Activated T-cell treated with anti-CD3 and anti-CD28 coated beads, Interleukin-2, amount 50 U/mL, for 72 hours (primary cell): Measurements from ENCODE around the gene OMD. TPM values are rescaled to one million over a fixed set of nuclear protein-coding genes. Genes with fewer than 3 reads are reported as not detected.
"Not testable (repeated sequence)": the region's sequence is repeated elsewhere in the genome, so short reads cannot be mapped to it uniquely, and the experiment has no call there.

Source experiments
- ATAC-seq, 2 donors: fragments of 150-1000 bp; cut with Tn5 transposase; replicated peaks in 1 of 2; 2 replicates each; pipeline ENCODE4 v1.10.0; 2021; ENCODE audit warnings: moderate library complexity in 2 of 2, mild to moderate bottlenecking in 1 of 2
- DNase-seq, 2 donors: peaks; one replicate each; pipeline ENCODE4 v3.0.0; 2021 to 2022; ENCODE audit warnings: mixed read lengths in 1 of 2
- H3K27ac Mint-ChIP-seq: one replicate; pipeline ENCODE4 v1.8.0; 2022; ENCODE audit warnings: mild to moderate bottlenecking, moderate library complexity, mixed read lengths
- H3K27me3 Mint-ChIP-seq: one replicate; pipeline ENCODE4 v1.8.0; 2022; ENCODE audit warnings: low read depth, mixed read lengths
- H3K36me3 Mint-ChIP-seq, 2 donors: one replicate each; pipeline ENCODE4 v1.8.0; 2022; ENCODE audit warnings: mixed read lengths in 2 of 2, mild to moderate bottlenecking in 1 of 2; ENCODE audit not compliant: insufficient read depth in 2 of 2
- H3K4me1 Mint-ChIP-seq: one replicate; pipeline ENCODE4 v1.8.0; 2022; ENCODE audit warnings: low read depth, mixed read lengths
- H3K4me3 Mint-ChIP-seq, 2 donors: one replicate each; pipeline ENCODE4 v1.8.0; 2022; ENCODE audit warnings: mild to moderate bottlenecking in 2 of 2, mixed read lengths in 2 of 2, moderate library complexity in 2 of 2
- H3K9me3 Mint-ChIP-seq, 2 donors: one replicate each; pipeline ENCODE4 v1.8.0; 2022; ENCODE audit warnings: mixed read lengths in 2 of 2
- total RNA-seq, 2 donors: library from RNA; stranded (reverse); gene quantifications; one replicate each; pipeline ENCODE4 v1.2.3, GENCODE V29; 2022

Gene OMD
- total RNA-seq, 2 donors from 2014 or later, result not detected

GRCh38 chr9:92435263-92435662, 11.0 kb upstream of the OMD start:
- H3K27ac Mint-ChIP-seq, result no peak overlapping the region

GRCh38 chr9:92432972-92433548, 8.8 kb upstream of the OMD start:
- H3K36me3 Mint-ChIP-seq, result no peaks in the 10 kb centered on the region
- H3K27me3 Mint-ChIP-seq, result no peaks in the 10 kb centered on the region
- no peak for DNase-seq
- no peak overlapping the region for H3K27ac Mint-ChIP-seq
- no peak overlapping the region for H3K4me3 Mint-ChIP-seq
- no peak for ATAC-seq
- H3K9me3 Mint-ChIP-seq, result no peaks in the 10 kb centered on the region
- H3K4me1 Mint-ChIP-seq, result no peaks in the 10 kb centered on the region

More at GRCh38 chr9:92435263-92435662, 11.0 kb upstream of the OMD start:
- no peak for DNase-seq
- Mint-ChIP-seq H3K36me3 (no peaks in the 10 kb centered on the region), H3K9me3 (no peaks in the 10 kb centered on the region), H3K4me3 (no peak overlapping the region), H3K27me3 (no peaks in the 10 kb centered on the region), H3K4me1 (peaks cover 6% of the 10 kb centered on the region)
- ATAC-seq, result no peak

GRCh38 chr9:92432350-92432749, 8.1 kb upstream of the OMD start:
- Mint-ChIP-seq H3K36me3 (no peaks in the 10 kb centered on the region), H3K4me3 (no peak overlapping the region), H3K27ac (no peak overlapping the region), H3K9me3 (no peaks in the 10 kb centered on the region), H3K4me1 (no peaks in the 10 kb centered on the region), H3K27me3 (no peaks in the 10 kb centered on the region)
- DNase-seq (no peak), ATAC-seq (no peak)

- no peak for ATAC-seq
- H3K27me3 Mint-ChIP-seq, result no peaks in the 10 kb centered on the region
- H3K27ac Mint-ChIP-seq, result no peak overlapping the region
- no peaks in the 10 kb centered on the region for H3K9me3 Mint-ChIP-seq
- no peaks in the 10 kb centered on the region for H3K4me1 Mint-ChIP-seq
- H3K36me3 Mint-ChIP-seq, result no peaks in the 10 kb centered on the region
- DNase-seq, result no peak
- no peak overlapping the region for H3K4me3 Mint-ChIP-seq
These were observed 5.6 kb upstream of the OMD start for GRCh38 chr9:92429836-92430235.

- Mint-ChIP-seq H3K27me3 (no peaks in the 10 kb centered on the region), H3K4me3 (no peak overlapping the region), H3K4me1 (no peaks in the 10 kb centered on the region), H3K9me3 (no peaks in the 10 kb centered on the region), H3K36me3 (no peaks in the 10 kb centered on the region), H3K27ac (no peak overlapping the region)
- DNase-seq (no peak), ATAC-seq (no peak)
These were observed 2.4 kb upstream of the OMD start for GRCh38 chr9:92426501-92427145.

GRCh38 chr9:92425474-92425873, 1.2 kb upstream of the OMD start:
- no peak overlapping the region for H3K27ac Mint-ChIP-seq
- no peaks in the 10 kb centered on the region for H3K27me3 Mint-ChIP-seq
- ATAC-seq, result no peak
- no peaks in the 10 kb centered on the region for H3K36me3 Mint-ChIP-seq
- no peak overlapping the region for H3K4me3 Mint-ChIP-seq
- H3K4me1 Mint-ChIP-seq, result no peaks in the 10 kb centered on the region
- no peak for DNase-seq
- no peaks in the 10 kb centered on the region for H3K9me3 Mint-ChIP-seq

- Mint-ChIP-seq H3K27ac (no peak overlapping the region), H3K9me3 (no peaks in the 10 kb centered on the region), H3K4me3 (no peak overlapping the region), H3K27me3 (no peaks in the 10 kb centered on the region), H3K4me1 (no peaks in the 10 kb centered on the region), H3K36me3 (no peaks in the 10 kb centered on the region)
- ATAC-seq, result no peak
- DNase-seq, result no peak
These were observed 659 bp downstream of the OMD start for GRCh38 chr9:92423612-92424011.

GRCh38 chr9:92422611-92423338, 1.5 kb downstream of the OMD start:
- Mint-ChIP-seq H3K36me3 (no peaks in the 10 kb centered on the region), H3K9me3 (no peaks in the 10 kb centered on the region), H3K27ac (no peak overlapping the region), H3K4me1 (no peaks in the 10 kb centered on the region), H3K27me3 (no peaks in the 10 kb centered on the region), H3K4me3 (no peak overlapping the region)
- DNase-seq (no peak), ATAC-seq (no peak)

GRCh38 chr9:92414566-92414965, 9.7 kb downstream of the OMD start:
- ATAC-seq (no peak), DNase-seq (no peak)
- H3K36me3 Mint-ChIP-seq, result no peaks in the 10 kb centered on the region
- no peaks in the 10 kb centered on the region for H3K9me3 Mint-ChIP-seq
- H3K4me3 Mint-ChIP-seq, result no peak overlapping the region
- H3K27ac Mint-ChIP-seq, result no peak overlapping the region
- H3K4me1 Mint-ChIP-seq, result no peaks in the 10 kb centered on the region
- no peaks in the 10 kb centered on the region for H3K27me3 Mint-ChIP-seq

- ATAC-seq, H3K4me3 Mint-ChIP-seq, H3K27me3 Mint-ChIP-seq, H3K27ac Mint-ChIP-seq, H3K9me3 Mint-ChIP-seq, H3K36me3 Mint-ChIP-seq, DNase-seq: not testable (repeated sequence)
- peaks cover 13% of the 10 kb centered on the region for H3K4me1 Mint-ChIP-seq
These were observed 13.1 kb downstream of the OMD start for GRCh38 chr9:92411157-92411556.

GRCh38 chr9:92408747-92409478, 15.4 kb downstream of the OMD start:
- Mint-ChIP-seq H3K9me3 (no peaks in the 10 kb centered on the region), H3K27ac (no peak overlapping the region)
- ATAC-seq, result no peak

GRCh38 chr9:92407818-92408217, 16.5 kb downstream of the OMD start:
- Mint-ChIP-seq H3K36me3 (no peaks in the 10 kb centered on the region), H3K4me1 (peaks cover 18% of the 10 kb centered on the region), H3K27ac (no peak overlapping the region), H3K9me3 (no peaks in the 10 kb centered on the region), H3K4me3 (no peak overlapping the region), H3K27me3 (no peaks in the 10 kb centered on the region)
- DNase-seq (no peak), ATAC-seq (no peak)

More at GRCh38 chr9:92408747-92409478, 15.4 kb downstream of the OMD start:
- Mint-ChIP-seq H3K36me3 (no peaks in the 10 kb centered on the region), H3K4me1 (peaks cover 18% of the 10 kb centered on the region), H3K4me3 (no peak overlapping the region), H3K27me3 (no peaks in the 10 kb centered on the region)
- DNase-seq, result no peak

- DNase-seq, result peak; percentile 16 to 17
- peak; percentile 62 to 77 for ATAC-seq
- Mint-ChIP-seq H3K27me3 (no peaks in the 10 kb centered on the region), H3K9me3 (no peaks in the 10 kb centered on the region), H3K4me1 (peaks cover 18% of the 10 kb centered on the region), H3K4me3 (peak overlapping the region; percentile 40 to 72), H3K27ac (peak overlapping the region; percentile 93), H3K36me3 (no peaks in the 10 kb centered on the region)
These were observed 17.8 kb downstream of the OMD start for GRCh38 chr9:92406477-92406876.
